HG03060 (cell line): ENCODE results near the gene LOXHD1.

Experiments used
- ATAC-seq: cut with Tn5 transposase; IDR thresholded peaks from one replicate; pipeline ENCODE4 v1.9.1; 2021; ENCODE audit warnings: low read depth, moderate number of reproducible peaks; ENCODE audit not compliant: unreplicated experiment

Gene LOXHD1

GRCh38 chr18:46676182-46676835 lies 19.3 kb upstream of the LOXHD1 start:
- ATAC-seq: no peak

- no peak for ATAC-seq
Measured at GRCh38 chr18:46675112-46675511, 18.1 kb upstream of the LOXHD1 start.

DNA sequence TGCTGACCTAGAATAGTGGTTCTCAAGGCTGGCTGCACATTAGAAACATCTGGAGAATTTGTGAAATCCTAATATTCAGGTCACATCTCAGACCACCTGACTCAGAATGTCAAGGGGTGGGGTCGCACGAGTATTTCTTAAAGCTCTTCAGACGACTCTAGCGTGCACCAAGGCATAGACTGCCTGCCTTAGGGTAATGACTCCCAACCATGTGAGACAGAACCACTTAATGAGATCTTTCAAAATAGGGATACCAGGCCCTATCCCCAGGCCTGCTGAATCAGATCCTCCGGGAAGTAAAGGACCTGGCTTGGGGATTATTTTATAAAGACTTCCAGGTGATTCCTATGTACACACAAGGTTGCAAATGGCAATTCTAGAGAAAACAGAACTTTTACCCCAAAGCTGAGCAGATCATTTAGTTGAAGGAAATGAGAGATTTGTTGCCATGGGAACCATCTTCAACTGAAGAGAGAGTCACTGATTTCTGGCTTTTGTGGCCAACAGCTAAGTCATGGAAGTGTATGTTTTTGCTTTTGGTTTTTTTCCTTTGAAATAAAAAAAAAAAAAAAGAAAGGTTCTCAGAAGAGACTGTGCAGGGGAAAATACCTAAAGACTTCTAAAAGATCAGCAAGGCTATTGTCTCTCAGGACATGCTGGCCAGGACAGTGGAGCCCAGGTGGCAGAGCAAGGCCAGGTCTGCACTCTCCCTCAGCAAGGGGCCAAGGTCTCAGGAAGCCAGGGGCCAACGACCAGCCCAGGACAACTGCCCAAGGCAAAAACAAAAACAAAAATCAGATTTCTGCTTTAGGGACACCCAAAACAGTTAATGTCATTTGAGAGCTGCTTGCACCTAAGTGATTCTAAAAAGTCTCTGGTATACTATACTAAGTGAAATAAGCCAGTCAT lies 15.3 kb upstream of the LOXHD1 start:
- no peak for ATAC-seq

- ATAC-seq: no peak
Measured at GRCh38 chr18:46668694-46669093, 11.7 kb upstream of the LOXHD1 start.

DNA sequence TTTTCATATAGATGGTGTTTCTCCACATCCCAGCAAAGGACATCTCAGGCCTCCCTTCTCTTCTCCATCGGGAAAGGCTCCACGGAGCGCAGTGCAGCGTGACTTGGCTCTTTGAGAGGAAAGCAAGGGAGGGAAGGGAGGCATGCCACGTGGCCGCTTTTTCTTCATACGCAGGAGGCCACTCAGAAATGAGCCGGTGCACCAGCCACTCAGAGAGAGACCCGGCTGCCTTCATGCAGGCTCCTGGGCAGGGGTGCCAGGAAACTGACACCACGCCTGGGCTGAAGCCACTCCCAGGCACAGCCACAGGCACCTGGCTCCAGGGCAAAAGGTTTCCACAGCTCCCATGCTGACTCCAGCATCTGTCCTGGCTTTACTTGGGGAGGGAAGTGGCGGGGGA lies 11.1 kb upstream of the LOXHD1 start:
- ATAC-seq: no peak

DNA sequence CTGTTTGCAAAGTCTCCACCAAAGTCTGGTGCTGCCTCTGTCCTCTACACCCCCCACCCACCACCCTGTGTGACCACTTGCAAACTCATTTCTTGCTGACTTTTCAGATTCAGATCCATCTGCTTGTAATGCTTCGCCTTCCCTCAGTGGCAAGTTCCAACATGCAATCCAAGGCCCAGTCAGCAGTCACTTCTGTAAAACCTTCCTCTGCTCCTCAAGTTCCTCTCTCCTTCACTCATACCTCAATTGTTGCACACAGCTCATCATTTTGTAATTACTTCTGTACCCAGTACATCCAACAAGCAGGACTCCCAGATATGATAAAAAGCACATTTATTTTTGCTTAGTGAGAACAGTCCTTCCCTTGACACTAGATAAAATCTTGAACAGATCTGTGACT lies 6.5 kb upstream of the LOXHD1 start:
- ATAC-seq: no peak

GRCh38 chr18:46660957-46661749 lies 4.1 kb upstream of the LOXHD1 start:
- ATAC-seq: no peak

GRCh38 chr18:46659484-46659883 lies 2.5 kb upstream of the LOXHD1 start:
- ATAC-seq: no peak

DNA sequence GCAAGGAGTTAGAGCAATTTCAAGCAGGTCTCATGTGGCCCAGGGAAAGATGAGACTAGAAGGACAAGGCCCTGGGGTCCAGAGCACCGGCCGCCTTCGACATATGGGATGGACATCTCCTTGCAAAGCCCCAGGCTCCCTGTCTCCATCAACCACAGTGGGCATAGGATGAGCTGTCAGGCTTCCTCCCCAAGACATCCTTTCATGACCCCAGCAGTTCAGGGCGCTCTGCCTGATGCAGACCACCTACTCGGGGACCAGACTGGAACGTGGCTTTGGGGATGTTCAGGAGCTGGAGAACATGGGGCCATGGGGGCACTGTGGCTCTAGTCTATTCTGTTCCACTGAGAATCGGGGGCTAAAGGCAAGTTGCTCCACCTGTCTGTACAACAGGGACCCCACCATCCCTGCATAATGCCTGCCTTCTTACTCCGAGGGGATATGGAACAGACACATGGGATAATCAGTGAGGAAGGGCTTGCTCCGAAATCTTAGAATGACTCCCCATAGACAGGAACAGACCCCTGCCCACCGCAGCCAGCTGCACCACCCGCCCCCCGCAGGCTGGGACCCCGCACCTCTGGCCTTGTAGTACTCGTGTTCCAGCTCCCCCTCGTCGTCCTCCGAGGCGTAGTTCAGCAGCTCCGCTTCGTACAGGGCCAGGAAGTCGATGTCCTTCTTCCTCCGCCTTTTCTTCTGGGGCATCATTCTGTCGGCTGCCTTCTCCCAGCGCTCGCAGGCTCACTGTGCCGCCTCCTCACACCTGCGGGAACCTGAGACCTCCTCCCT lies 500 bp downstream of the LOXHD1 start:
- ATAC-seq: no peak

- no peak for ATAC-seq
Measured at GRCh38 chr18:46652372-46652771, 4.6 kb downstream of the LOXHD1 start.

DNA sequence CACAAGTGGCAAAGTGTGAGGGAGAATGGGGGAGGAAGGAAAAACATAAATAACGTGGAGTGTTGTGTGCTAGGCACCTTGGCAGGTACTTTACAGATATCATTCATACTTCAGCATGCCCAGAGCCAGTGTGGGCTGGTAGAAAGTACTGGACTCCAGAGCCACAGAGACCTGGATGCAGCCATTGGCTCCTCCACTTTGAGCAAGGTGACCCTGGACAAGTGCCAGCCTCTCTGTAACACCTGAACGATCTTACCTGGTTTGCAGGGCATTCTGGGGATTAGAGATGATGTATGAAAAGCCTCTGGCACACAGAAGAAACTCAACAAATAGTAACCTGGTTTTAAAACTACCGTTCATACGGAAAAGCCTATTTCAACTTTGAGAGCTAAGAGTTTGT lies 6.3 kb downstream of the LOXHD1 start:
- ATAC-seq: no peak

GRCh38 chr18:46649071-46649862 lies 7.8 kb downstream of the LOXHD1 start:
- no peak for ATAC-seq

DNA sequence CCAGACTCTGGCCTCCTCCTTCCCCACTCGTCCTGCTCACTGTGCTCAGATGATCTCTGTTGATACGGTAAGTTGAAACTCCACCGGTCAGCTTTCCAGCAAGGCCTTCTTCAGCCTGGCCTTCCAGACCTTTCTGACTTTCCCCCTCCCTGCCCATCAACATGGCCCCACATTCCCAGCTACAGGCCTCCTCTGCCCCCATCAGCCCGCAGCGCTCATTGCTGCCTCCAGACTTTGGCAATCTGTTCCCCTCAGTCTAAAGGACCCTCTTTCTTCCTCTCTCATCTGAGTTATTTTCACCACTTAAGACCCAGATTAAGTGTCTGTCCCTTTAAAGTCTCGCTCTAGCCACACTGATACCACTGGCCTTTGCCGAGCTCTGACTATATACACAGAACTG lies 10.6 kb downstream of the LOXHD1 start:
- no peak for ATAC-seq

- no peak for ATAC-seq
Measured at GRCh38 chr18:46642561-46642960, 14.5 kb downstream of the LOXHD1 start.

DNA sequence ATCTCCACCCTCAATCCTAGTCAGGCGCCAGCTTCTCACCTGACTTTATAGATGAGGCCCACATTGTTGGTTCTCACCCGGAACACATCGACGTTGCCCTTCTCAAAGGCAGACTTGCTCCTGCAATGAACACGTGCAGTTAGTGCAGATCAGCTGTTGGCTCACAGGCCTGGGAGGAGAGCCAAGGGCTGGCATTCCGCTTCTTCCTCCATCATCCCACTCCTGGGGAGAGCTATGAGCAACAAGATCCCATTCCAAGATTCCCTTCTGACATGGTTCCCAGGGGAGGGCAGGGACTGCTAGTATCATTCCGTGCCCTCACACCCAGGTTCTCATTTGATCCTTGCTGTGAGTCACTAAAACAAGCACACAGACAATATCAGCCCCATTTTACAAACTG lies 15.1 kb downstream of the LOXHD1 start:
- no peak for ATAC-seq

DNA sequence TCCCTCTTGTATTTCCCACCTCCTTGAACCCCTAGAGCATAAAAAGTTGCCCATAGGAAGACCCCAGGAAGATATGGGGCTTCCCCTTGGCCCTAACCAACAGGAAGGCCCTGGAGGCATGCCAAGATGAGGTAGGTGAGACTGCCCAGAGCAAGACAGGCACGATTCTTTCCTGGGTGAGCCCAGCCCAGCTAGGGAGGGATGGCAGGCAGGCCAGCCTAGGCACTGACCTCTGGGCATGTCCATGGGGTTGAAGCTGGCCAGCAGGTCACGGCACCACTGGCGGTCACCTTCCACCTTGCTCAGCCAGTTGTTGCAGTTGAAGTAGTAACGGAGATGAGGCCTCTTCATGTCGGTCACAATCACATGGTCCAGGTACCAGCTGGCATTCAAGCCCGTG lies 17.6 kb downstream of the LOXHD1 start:
- no peak for ATAC-seq

DNA sequence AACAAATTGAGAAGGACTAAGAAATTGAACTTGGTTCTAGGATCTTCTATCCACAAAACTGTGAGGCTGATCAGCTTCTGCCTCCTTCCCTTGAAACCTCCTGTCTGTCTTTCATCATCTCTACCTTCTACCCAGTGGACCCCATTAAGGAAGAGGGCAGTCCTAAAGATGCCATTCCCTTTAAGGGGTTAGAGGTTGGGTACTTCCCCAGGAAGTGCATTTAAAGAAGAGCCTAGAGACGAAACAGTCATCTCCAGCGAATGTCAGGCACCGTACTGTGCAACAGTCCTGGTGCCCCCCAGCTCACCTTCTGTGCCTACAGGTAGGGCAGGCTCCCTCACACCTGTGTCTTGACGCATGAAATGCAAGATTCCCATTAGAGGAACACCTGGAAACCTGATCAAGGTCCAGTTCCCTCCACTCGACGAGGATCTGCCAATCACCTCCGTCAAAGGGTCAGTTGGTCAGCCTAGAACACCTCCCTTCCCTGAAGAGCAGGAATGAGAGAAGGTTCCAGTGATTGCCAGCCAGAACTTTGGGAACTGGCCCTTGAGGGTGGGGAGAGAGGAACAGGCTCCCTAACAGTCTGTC lies 20.9 kb downstream of the LOXHD1 start:
- ATAC-seq: no peak

DNA sequence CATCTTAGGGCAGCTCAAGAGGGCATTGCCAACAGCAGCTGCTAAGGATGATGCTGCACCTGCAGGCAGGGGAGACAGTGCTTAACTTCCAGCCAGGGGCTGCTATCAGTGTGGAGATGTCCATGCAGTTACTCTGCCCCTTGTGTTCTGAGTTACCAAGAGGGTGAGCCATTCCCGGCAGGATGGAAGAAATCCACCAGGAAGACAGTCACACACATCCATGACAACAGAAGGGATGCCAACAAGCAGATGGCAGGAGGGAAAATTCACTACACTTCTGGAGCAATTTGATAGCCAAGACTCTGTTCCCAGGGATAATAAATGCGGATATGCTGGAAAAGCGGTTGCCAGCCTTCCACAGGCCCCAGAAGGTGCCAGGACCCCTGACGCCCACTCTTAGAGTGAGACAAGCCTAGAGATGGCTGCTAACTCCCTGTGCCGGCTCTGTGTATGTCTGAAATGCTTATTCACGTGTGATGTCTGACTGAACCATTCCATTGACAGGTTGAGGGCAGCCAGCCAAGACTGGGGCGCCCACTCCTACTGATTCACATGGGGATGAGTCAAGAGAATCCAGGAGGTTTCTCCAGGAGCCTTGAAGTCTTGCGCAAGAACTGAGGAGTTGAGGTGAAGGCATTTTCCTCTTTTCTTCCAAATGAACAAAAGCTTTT lies 24.5 kb downstream of the LOXHD1 start:
- ATAC-seq: no peak

GRCh38 chr18:46630991-46631390 lies 26.0 kb downstream of the LOXHD1 start:
- no peak for ATAC-seq
